K562 (cell line): ENCODE data around the gene DPEP1. TPM values are rescaled to one million over a fixed set of nuclear protein-coding genes. Genes with fewer than 3 reads are reported as not detected.
A peak's percentile ranks its signal among the peaks of the same experiment; 100 is the strongest.

ENCODE experiments used
- ATAC-seq: fragments of 200-7000 bp; cut with Tn5 transposase; 3 replicates; pipeline ENCODE4 v1.9.1; 2020; ENCODE audit warnings: moderate library complexity
- BruUV-seq: library from RNA; stranded (reverse); fragments of 400-500 nt; replicated peaks from 2 replicates; lab custom pipeline; 2021; lab: Mats Ljungman, UMichigan
- CTCF ChIA-PET: fragments of 300-600 bp; formaldehyde crosslinking; extraction: SDS; loops from one replicate; lab custom pipeline; 2021; ENCODE audit warnings: low intra/inter-chr PET ratio; lab: Yijun Ruan, JAX
- POLR2A ChIA-PET: fragments of 300-600, 350-650 bp; sonication (Branson Sonifier 250); formaldehyde crosslinking; extraction: SDS; loops from one replicate; lab custom pipeline; 2021; ENCODE audit warnings: antibody characterized with exemption, inconsistent platforms; lab: Yijun Ruan, JAX
- DNase-seq, 4 experiments: peaks; one replicate each; pipeline versions ENCODE4 v3.0.0 to v3.0.0-alpha.2; 2011 to 2018; ENCODE audit warnings: low spot score in 3 of 4, mixed read lengths in 3 of 4; ENCODE audit errors: extremely low read depth in 1 of 4
- FAIRE-seq: peaks from 2 replicates; lab custom pipeline; 2011; peaks lifted over from hg19 to GRCh38; lab: Jason Lieb, UNC
- H2AFZ ChIP-seq: 2 replicates; pipeline ENCODE4 v1.6.0; 2011; ENCODE audit warnings: low read depth, low read length, control low read depth, inconsistent platforms
- H3K27ac ChIP-seq: fragments of 200-600 bp; 3 replicates; pipeline ENCODE4 v1.8.0; 2011; ENCODE audit warnings: low read depth, mild to moderate bottlenecking, control low read depth, inconsistent platforms, low read length, moderate library complexity, mixed read lengths; ENCODE audit errors: extremely low read depth
- H3K27me3 ChIP-seq, 2 experiments: fragments of 300-600 bp in 1 of 2; 2 replicates in 1 of 2; 3 replicates in 1 of 2; pipeline versions ENCODE4 v1.6.0 to v1.8.0; 2011; ENCODE audit warnings: inconsistent platforms in 2 of 2, low read length in 2 of 2, mild to moderate bottlenecking in 1 of 2, mixed read lengths in 1 of 2, moderate library complexity in 1 of 2; ENCODE audit not compliant: control insufficient read depth in 2 of 2, insufficient read depth in 2 of 2
- H3K36me3 ChIP-seq: fragments of 300-600 bp; 3 replicates; pipeline ENCODE4 v1.8.0; 2011; ENCODE audit warnings: mild to moderate bottlenecking, low read length, inconsistent platforms; ENCODE audit not compliant: control insufficient read depth, insufficient read depth
- H3K4me1 ChIP-seq, 2 experiments: fragments of 200-600 bp in 1 of 2; replicated peaks in 1 of 2; 2 replicates in 1 of 2; 3 replicates in 1 of 2; pipeline versions ENCODE4 v1.5.1 to v1.8.0; 2011; ENCODE audit warnings: inconsistent platforms in 2 of 2, low read length in 2 of 2, mild to moderate bottlenecking in 1 of 2, mixed read lengths in 1 of 2, moderate library complexity in 1 of 2; ENCODE audit not compliant: control insufficient read depth in 2 of 2, insufficient read depth in 2 of 2
- H3K4me2 ChIP-seq: 2 replicates; pipeline ENCODE4 v1.6.1; 2011; ENCODE audit warnings: low read length, control low read depth, inconsistent platforms, mixed read lengths; ENCODE audit not compliant: insufficient read depth
- H3K4me3 ChIP-seq: fragments of 200-600 bp; sonication (generic), shearing (Covaris generic); 2 replicates; pipeline ENCODE4 v1.5.1; 2016; ENCODE audit warnings: control low read depth, inconsistent platforms
- H3K79me2 ChIP-seq: fragments of 200-600 bp; 3 replicates; pipeline ENCODE4 v1.8.0; 2011; ENCODE audit warnings: low read length, inconsistent platforms; ENCODE audit not compliant: control insufficient read depth, insufficient read depth
- H3K9ac ChIP-seq, 2 experiments: 2 replicates each; pipeline versions ENCODE4 v1.6.0 to v1.6.1; 2011; ENCODE audit warnings: low read depth in 2 of 2, low read length in 2 of 2, control low read depth in 1 of 2, inconsistent platforms in 1 of 2, mild to moderate bottlenecking in 1 of 2, mixed read lengths in 1 of 2; ENCODE audit not compliant: insufficient read depth in 1 of 2
- H3K9me1 ChIP-seq: one replicate; pipeline ENCODE4 v1.6.0; 2011; ENCODE audit warnings: inconsistent platforms, mild to moderate bottlenecking, low read length, moderate library complexity; ENCODE audit not compliant: control insufficient read depth, insufficient read depth
- H3K9me3 ChIP-seq: replicated peaks from 2 replicates; pipeline ENCODE4 v1.5.1; 2011; ENCODE audit warnings: low read depth, low read length, inconsistent platforms; ENCODE audit not compliant: control insufficient read depth, insufficient read depth
- H4K20me1 ChIP-seq: replicated peaks from 2 replicates; pipeline ENCODE4 v1.6.1; 2011; ENCODE audit warnings: low read length, inconsistent platforms, mixed read lengths; ENCODE audit not compliant: control insufficient read depth, insufficient read depth
- CTCF ChIP-seq, 3 experiments: IDR thresholded peaks in 2 of 3; conservative IDR thresholded peaks in 1 of 3; 2 replicates each; pipeline ENCODE4 v1.5.1; 2011 to 2012; ENCODE audit warnings: low read length in 3 of 3, mild to moderate bottlenecking in 3 of 3, control low read depth in 2 of 3, improper control_type of control experiment in 1 of 3, inconsistent platforms in 1 of 3, low read depth in 1 of 3, mixed read lengths in 1 of 3, moderate library complexity in 1 of 3; ENCODE audit not compliant: insufficient read depth in 2 of 3
- GABPB1 ChIP-seq: sonication (generic); formaldehyde crosslinking; IDR thresholded peaks from 2 replicates; pipeline ENCODE4 v1.8.0; 2022; ENCODE audit warnings: mild to moderate bottlenecking, missing genetic modification reagents
- HEY1 ChIP-seq: fragments of 250-450 bp; sonication (Bioruptor Pico); IDR thresholded peaks from 2 replicates; pipeline ENCODE4 v1.5.0; 2020; ENCODE audit warnings: mild to moderate bottlenecking, moderate library complexity, borderline replicate concordance
- MYNN ChIP-seq, 2 experiments: sonication (generic); formaldehyde crosslinking in 1 of 2; IDR thresholded peaks; 2 replicates each; pipeline versions ENCODE4 v1.5.0 to v1.6.1; 2016 to 2020; ENCODE audit warnings: antibody characterized with exemption in 1 of 2, missing genetic modification reagents in 1 of 2
- SREBF2 ChIP-seq: sonication (generic); formaldehyde crosslinking; IDR thresholded peaks from 2 replicates; pipeline ENCODE4 v1.4.0; 2020; ENCODE audit warnings: mild to moderate bottlenecking, missing genetic modification reagents
- ZNF217 ChIP-seq: sonication (generic); formaldehyde crosslinking; IDR thresholded peaks from 2 replicates; pipeline ENCODE4 v1.8.0; 2022; ENCODE audit warnings: mild to moderate bottlenecking, missing genetic modification reagents
- ZNF316 ChIP-seq: fragments of 450-650 bp; IDR thresholded peaks from 2 replicates; pipeline ENCODE4 v1.6.1; 2016
- ZNF431 ChIP-seq: sonication (generic); formaldehyde crosslinking; IDR thresholded peaks from 2 replicates; pipeline ENCODE4 v1.8.0; 2022; ENCODE audit warnings: mild to moderate bottlenecking, missing genetic modification reagents
- WGBS: fragments of 100-300 bp; shearing (Covaris generic); methylation state at CpG from one replicate; pipeline ENCODE4 v1.1.6; 2016; ENCODE audit warnings: low coverage, mixed read lengths; ENCODE audit not compliant: insufficient coverage; ENCODE audit errors: missing lambda C conversion rate; 5-methylcytosine and 5-hydroxymethylcytosine counted together
- in situ Hi-C: fragments of 300-500 bp; cut with MboI; formaldehyde crosslinking; loops from 4 replicates; pipeline ENCODE4 v1.15.0; 2018; ENCODE audit warnings: inconsistent platforms, mixed read lengths
- intact Hi-C: fragments of 100-400 bp; cut with micrococcal nuclease; formaldehyde crosslinking; loops from 2 replicates; pipeline ENCODE4 v1.14.2; 2022
- polyA plus RNA-seq, 8 experiments: library from polyadenylated mRNA; depleted of rRNA in 4 of 8; stranded (reverse) in 5 of 8; unstranded in 3 of 8; fragments of >200 nt; fragmentation: Nextera tagmentation in 2 of 8; fragmentation: Illumina TruSeq in 1 of 8; extraction: Ambion mirVana in 2 of 8; extraction: Trizol in 1 of 8; gene quantifications; 2 replicates each; pipeline versions ENCODE4 v1.2.1 to v1.2.3, GENCODE V29; 2011 to 2014; ENCODE audit warnings: inconsistent platforms in 1 of 8, missing spikeins in 1 of 8
- total RNA-seq, 7 experiments: library from RNA; depleted of rRNA in 6 of 7; stranded (reverse); fragments of >200 nt in 6 of 7; fragmentation: Illumina TruSeq in 2 of 7; extraction: Trizol in 2 of 7; gene quantifications; 2 replicates each; pipeline versions ENCODE4 v1.2.1 to v1.2.3, GENCODE V29; 2011 to 2021; ENCODE audit warnings: low replicate concordance in 1 of 7

DPEP1 gene
- total and polyA plus RNA-seq, 9 of the 15 experiments (the other 6 are each of a cell fraction or from before 2014, with no cell fraction given), result 0.14 to 0.31 (median 0.20) TPM; not detected in 6

GRCh38 chr16:89637379-89637778 is 23.9 kb downstream of the DPEP1 start:
- Histone ChIP-seq H4K20me1 (no peaks in the 10 kb centered on the region), H3K27ac (no peak overlapping the region), H2AFZ (no peak overlapping the region), H3K27me3 (peaks cover 5 to 30% of the 10 kb centered on the region in 2 experiments), H3K9me3 (no peaks in the 10 kb centered on the region), H3K9me1 (no peaks in the 10 kb centered on the region), H3K4me1 (peaks cover 0 to 49% of the 10 kb centered on the region in 2 experiments; a peak in 2 of 5 replicates), H3K9ac (peak overlapping the region in 1 of 2 experiments; percentile 26; a peak in 2 of 4 replicates), H3K4me3 (no peak overlapping the region), H3K4me2 (no peak overlapping the region), H3K36me3 (no peaks in the 10 kb centered on the region), H3K79me2 (no peaks in the 10 kb centered on the region)
- FAIRE-seq (peak; percentile 35), ATAC-seq (peak; percentile 48; the same call in 2 of the 3 replicates), DNase-seq (peak; percentile 34 to 64 (median 49))
- no peak for TF ChIP-seq HEY1
- no peak for TF ChIP-seq ZNF316
- TF ChIP-seq GABPB1, result no peak
- TF ChIP-seq ZNF217 (CRISPR knock-in tag), result no peak
- TF ChIP-seq MYNN (IDR thresholded peaks at IDR 0.05), result no peak
- no peak for TF ChIP-seq MYNN (CRISPR knock-in tag; IDR thresholded peaks at IDR 0.05)
- peak in 2 of 3 experiments; percentile 28 to 51; a peak in 4 of 6 replicates for TF ChIP-seq CTCF (IDR thresholded peaks at IDR 0.05 in 2 of 3, conservative IDR thresholded peaks at IDR 0.05 in 1 of 3; ENCODE audit: insufficient read depth in 2 of 3, low read depth in 1 of 3, low read length in 3 of 3)
- TF ChIP-seq SREBF2, result no peak
- no peak for TF ChIP-seq ZNF431 (CRISPR knock-in tag)
- ChIA-PET CTCF (interaction anchor here (0.6 kb wide), 1 partner anchor 390 kb away, joined by 4 read pairs; no protein-coding TSS in a partner anchor), POLR2A (interaction anchor here (0.6 kb wide), 2 partner anchors 10 kb away, joined by 3 read pairs; no protein-coding TSS in a partner anchor)
- no TSS peak for BruUV-seq
- WGBS, result 2% methylated on average over 7 of the region's 10 CpGs
- in situ Hi-C loops, result no loop called here
- intact Hi-C loops, result loop anchor here (5.0 kb wide), 1 partner anchor 35 kb away; no protein-coding TSS in a partner anchor
